GM21717 (cell line): ENCODE data around the gene SOCS3.

Experiments used
- ATAC-seq: cut with Tn5 transposase; IDR thresholded peaks from one replicate; pipeline ENCODE4 v1.9.1; 2021; ENCODE audit warnings: mild to moderate bottlenecking, moderate library complexity; ENCODE audit not compliant: unreplicated experiment

The SOCS3 gene

DNA sequence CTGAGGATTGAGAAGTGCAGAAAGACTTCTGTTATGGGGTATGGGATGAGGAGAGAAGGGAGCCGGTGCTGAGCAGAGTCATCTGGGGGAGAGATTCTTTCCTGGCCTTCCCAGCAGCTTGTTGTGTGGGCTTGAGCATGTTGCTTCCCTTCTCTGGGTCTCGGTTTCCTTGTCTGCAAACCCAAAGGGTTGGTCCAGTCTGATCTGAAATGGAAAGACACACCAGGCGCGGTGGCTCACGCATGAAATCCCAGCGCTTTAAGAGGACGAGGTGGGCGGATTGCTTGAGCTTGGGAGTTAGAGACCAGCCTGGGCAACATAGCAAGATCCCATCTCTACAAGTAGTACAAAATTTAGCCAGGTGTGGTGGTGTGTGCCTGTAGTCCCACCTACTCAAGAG, 6.0 kb downstream of the SOCS3 start:
- no peak for ATAC-seq

DNA sequence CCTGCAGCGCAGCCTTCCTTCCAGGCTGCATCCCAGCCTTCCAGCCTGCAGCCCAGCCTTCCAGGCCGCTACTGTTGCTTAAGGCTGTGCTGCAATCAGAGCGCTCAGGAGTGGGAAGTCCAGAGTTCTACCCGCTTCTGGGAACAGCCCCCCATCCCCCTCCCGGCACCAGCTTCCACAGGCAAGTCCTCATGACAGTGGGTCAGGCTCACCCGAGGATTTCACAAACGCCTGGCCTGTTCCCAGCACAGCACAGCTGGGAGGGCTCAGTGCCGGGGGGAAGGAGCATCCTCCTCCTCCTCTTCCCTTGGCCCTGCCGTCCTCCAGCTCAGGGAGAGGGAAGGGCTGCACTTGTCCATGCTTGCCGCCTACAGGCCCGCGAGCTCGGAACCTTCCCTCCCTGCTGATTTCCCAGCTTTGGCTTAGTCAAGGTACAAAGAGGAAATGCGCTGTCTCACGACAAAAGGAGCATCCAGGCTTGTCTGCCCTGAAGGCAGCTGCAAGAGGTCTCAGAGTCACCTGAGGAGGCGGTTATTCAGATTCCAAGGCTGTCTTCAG, 8.3 kb downstream of the SOCS3 start:
- no peak for ATAC-seq

DNA sequence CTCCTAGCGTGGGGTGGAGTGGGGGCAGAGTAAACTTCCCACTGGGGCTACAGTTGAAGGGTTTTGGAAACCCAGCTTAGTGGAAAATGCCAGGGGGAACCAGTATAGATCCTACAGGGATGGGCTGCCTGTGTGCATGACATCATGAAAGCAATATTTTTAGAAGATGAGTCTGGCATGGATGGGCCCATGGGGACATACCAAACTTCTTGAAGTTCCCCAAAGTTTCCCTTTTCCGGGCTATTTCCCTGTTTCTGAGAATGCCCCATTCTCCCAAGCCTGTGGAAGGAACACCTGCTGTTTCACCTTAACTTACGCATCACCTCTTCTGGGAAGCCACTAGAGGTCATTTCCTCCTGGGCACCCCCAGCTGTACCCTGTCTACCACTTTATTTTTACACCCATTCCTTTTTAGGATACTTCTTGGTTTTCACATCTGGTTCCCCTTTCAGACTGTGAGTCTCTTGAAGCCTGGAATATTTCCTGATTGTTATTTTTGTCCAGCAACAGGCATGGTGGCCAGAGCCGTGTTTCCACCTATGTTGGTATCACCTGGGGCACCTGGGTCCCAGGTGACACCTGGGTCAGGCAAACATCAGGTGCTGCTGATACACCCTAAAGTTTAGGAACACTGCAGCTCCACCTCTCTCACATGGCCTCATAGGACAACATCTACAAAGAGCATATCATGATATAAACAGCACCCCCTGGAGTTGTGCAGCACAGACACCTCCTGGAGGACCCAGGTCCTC, 9.8 kb downstream of the SOCS3 start:
- no peak for ATAC-seq

DNA sequence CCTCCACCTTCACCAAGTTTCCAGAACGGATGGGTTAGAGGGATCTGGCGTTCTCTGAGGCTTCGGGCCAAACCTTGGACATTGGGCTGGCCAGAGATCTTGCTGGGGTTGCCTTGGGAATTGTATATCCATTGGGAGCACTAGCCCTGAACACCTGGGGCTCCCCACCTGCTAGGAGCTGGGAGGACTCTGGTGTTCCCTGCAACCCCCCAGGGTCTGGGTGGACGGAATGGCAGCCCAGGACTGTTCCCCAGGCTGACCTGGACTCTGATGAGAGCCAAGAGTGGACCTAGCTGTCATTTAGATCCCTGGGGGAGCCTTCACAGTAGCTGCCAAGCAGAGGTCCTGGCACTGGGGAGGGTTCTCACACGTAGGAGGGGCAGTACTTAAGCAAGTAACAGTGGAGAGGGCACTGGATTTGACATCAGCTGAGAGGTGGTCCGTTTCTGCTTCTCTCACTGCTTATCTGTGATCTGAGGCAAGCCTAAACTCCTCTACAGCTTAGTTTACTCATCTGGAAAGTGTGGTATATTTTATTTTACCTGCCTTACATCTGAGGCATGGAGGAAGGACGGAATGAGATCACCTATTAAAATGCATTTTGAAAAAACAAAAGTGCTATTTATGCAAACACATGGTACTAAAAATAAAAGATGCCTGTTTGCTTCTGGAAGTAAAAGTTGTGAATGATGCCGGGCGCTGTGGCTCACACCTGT, 11.7 kb downstream of the SOCS3 start:
- ATAC-seq: no peak

DNA sequence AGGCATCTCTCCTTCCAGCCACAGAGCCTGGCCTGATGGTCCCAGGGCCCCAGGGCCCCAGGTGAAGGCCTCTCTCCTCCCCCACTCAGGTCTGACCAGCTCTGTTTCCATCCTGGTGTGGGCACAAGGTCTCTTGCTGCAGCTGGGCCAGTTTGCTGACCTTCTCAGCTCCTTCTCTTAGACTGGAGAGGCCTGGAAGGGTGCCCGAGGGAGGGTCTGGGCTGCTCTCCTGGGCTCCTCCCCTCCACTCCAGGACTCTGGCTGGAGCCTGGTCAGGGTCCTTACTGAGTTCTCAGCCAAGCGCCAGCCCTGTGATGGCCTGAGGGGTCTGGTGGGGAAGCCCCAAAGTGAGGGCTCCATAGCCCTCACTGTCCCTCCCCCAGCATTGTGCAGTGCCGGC, 12.4 kb downstream of the SOCS3 start:
- ATAC-seq: no peak

DNA sequence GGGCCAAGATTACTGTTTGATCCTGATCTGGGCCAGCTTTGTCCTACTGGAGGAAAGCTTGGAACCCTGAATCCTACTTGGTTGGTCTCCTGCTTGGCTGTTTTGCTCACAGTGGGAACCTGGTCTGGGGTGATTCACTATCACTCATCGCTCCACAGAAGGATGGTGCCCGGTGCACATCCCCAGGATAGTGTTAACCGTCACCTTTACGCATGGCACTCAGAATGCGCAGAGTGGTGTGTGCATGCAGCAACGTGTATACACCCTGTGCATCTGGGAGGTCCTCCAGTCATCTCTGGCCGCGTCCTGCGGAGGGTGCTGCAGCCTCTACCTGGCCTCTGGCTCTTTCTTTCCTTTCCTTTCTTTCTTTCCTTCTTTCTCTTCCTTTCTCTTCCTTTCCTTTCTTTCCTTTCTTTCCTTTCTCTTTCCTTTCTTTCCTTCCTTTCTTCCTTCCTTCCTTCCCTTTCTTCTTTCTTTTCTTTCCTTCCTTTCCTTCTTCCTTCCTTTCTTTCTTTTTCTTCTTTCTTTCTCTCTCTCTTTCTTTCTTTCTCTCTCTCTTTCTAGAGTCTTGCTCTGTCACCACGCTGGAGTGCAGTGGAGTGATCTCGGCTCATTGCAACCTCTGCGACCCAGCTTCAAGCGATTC, 13.1 kb downstream of the SOCS3 start:
- no peak for ATAC-seq

DNA sequence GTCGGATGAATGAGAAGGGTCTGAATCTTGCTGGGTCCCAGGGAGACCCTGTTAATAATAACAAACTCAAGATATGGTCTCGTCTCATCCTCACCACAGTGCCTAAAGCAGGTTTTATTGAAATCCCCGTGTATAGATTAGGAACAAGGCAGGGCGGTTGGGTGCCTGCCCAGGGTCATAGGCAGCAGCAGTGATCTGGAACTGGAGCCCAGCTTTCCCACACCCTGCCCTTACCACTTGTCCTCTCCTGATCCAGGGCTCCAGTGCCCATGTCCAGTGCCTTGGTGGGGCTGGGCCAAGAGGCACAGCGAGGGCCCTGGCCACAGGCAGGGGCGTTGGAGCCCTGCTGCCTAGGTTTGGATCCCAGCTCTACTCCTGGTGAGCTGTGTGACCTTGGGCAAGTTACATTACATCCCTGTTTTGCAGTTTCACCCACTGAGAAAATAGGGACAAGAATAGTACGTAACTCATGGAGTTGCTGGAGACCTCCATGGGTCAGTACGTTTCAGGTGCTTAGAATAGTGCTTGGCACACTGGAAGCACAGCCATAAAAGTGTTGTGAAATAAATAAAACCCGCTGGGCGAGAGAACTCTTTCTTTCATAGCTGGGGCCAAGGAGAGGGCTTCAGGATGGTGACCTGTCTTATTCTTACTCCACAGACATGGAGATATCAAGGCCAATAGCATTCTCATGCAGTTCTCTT, 13.9 kb downstream of the SOCS3 start:
- no peak for ATAC-seq

DNA sequence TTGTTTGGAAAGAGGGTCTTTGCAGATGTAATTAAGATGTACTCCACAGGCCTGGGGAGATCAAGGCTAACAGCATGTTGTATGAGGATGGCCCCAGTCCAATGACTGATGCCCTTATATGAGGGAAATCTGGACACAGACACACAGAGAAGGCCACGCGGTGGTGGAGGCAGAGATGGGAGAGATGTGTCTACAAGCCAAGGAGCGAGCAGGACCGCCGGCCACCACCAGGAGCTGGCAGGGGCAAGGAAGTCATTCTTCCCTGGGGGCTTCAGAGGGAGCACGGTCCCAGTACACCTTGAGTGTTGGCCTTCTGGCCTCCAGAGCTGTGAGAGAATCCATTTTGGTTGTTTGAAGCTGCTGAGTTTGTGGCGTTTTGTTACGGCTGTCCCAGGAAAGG, 14.7 kb downstream of the SOCS3 start:
- no peak for ATAC-seq

DNA sequence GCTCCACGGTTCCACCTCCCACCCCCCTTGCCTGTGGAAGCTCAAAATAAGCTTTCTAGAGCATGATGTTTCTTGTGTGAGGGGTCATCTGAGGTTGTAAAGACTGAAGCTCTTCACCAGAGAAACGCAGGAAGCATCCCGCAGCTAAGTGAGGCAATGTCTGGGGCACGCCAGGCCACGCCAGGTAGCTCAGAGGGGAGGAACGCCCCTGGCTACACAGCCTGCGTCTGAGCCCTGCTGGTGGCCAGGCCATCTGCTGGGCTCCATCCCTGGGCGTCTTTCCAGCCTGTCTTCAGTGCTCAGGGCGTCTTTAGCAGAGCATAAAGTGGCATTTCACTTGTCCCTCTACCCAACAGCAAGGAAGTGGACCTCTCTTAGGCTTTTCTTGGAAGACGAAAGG, 15.2 kb downstream of the SOCS3 start:
- no peak for ATAC-seq

DNA sequence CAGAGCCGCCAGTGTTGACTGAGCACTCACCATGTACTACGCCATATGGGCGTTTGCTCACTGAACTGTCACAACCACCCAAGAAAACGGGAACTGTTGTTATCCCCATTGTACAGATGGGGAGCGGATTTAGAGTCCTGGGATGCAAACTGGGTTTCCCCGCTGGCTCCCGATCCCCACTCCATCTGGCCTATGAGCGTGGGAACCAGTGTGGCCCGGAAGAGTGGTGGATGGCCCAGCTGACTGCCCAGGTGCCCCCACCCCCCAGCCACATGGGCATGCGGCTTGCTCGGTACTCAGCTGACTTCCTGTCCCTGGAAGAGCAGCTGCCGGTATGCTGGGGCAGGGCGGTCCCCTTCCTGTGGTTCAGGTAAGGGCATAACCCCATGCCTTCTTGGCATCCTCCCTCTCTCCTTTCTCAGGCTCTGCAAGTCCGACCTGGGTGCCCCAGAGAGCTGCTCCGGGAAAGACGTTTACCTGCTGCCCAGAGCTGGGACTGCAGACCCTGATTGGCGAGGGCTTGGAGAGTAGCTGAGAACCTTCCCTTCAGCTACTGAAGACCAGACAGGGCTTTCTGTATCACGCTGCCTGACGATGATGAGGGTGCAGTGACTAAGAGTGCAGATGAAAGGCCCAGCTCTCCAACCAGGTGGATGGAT, 16.2 kb downstream of the SOCS3 start:
- peak; percentile 37 for ATAC-seq

DNA sequence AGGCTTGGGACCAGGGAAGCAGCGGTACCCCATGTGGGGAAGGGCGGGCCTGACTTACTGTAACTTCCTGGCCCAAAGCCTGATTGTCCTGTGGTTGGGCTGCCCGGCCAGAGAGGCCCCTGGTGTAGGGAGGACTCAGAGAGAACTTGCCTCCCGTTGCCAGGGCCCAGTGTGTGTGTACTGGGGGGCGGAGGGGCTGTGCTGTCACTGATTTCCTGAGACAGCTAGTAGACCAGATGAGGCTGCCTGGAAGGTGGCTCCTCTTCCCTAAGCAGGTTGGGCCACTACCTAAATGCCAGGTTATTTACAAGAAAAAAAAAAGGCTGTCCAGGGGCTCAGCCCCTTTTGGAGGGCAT, 16.7 kb downstream of the SOCS3 start:
- ATAC-seq: no peak

DNA sequence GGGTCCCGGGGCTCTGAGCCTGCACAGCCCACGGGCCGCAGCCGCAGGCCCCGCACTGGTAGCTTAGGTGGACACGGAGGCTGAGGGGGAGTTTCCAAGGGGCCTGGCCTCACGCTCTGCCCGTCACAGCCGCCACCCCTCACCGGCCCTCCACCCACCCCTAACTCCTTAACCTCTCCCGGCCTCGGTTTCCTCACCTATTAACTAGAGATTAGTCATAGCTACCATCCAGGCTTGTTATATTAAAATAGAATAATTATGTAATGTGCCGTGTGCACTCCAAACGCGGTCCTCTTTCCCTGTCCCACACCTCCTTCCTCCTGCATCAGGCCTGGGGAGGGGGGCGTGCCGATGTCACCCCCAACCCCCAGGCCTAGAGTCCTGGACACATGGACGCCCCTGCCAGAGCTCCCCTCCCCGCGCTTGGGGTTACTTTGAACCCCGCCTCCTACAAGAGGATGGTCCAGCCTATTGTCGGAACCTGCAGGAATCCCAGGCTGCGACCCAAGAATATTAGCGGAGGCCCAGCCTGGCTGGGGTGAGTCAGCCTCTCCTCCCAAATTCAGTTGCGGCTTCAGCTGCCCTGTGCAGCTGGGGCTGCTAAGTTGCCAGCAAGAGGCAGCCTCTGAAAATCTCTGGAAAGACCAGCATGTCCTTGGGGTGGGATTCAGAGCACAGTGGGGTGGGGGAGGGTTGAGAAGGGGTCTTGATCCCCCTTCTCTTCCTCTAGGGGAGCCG, 17.3 kb downstream of the SOCS3 start:
- no peak for ATAC-seq

DNA sequence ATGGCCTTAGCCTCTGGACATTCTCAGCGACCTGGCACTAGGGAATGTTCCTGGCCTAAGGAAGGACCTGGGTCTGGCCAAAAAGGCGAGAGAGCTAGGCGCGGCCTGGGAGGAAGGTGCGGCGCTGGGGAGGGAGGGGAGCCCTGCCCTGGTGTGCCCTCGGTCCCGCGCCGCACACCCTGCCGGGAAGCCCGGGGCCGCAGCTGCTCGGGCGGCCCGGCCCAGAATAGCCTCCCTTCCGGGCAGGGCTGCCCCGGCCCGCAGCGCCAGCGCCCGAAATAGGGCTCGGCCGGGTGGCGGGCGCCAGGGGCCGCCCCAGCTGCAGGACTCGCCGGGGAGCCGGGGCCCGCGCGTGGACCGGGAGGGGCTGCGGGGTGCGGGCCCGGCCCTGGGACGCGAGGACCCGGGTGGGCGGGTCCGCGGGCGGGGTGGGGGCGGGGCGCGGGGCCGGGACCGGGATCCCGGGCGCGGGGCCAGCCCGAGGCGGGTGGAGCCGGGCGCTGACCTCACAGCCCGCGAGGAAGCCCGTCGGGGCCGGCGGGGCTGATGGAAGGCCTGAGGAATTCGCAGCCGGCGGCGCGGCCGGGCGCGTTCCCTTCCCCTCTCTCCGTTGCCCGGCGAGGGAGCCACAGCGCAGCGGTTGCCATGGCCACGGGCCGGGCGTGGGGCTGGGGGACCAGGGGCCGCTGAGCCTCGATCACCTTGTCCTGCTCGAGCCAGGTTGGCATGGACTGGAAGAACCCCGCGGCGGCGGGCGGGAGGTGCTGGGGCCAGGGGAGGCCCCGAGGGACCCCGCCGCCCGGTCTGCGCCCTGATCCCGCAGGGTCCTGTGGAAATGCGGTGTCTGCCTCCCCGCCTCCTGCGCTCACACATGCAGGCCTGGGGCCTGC, 18.1 kb downstream of the SOCS3 start:
- no peak for ATAC-seq

DNA sequence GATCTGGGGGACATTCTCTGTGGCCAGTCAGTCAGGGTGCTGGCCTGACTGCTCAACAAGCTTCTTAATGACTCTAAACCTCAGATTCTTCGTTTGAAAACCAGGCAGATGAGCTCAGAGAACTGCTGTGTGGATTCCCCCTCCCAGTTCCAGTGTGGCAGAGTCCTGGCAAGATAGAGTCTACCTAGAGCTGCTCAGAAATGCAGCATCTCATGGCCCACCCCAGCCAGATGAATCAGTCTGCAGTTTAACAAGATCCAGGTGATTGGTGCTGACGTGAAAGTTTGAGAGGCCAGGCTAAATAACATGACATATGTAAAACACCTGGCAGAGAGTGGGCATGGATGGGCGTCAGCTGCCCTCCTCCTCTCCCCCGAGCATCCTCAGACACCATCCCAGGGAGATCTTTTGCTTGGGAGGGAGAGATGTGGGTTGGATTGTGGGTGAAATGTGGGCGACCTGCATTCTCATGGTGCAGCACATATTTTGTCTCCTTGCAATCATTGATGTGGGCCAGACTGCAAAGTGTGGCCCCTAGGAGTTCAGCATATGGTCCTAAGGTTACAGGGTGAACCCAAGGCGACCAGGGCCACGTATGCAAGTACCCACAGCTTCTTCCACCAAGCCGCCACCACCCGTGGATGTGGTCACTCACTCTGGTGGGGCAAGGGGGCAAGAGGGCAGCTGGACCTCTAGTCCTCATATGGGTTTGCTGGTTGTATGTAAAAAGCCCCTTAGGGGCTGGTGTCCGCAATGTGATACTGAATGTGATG, 19.5 kb downstream of the SOCS3 start:
- no peak for ATAC-seq

DNA sequence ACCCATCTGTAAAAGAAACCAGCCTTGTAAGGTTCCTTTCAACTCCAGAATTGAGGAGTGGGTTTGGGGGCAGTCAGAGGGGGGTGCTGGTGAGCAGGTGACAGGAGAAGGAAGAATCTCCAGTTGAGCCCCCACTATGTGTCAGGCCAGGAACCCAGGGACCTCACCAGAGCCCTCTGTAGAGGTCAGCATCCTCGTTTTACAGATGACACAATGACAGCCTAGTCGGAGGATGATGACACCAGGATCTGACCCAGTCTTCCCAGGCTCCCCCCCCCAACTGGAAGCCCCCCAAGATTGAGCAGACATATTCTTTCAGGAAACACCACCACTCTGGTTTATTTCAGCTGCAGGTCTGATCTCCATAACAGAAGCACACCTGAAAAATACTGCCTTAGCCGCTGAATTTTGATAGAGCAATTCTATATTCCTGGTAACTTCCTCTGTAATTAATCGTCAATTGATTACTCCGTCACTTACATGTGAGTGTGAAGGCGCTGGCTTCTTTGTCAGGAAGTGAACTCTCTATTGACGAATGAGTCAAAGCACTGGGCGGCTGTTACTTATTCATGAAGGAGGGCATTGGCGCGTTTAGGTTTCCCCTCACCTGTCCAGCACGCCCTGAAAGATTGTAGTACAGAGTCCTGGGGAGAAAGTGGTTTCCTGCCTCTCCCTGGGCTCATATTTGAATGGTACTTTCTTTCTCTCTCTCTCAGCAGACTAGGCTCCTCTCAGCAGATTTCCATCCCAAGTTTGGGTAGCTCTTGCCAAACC, 21.2 kb downstream of the SOCS3 start:
- ATAC-seq: no peak

DNA sequence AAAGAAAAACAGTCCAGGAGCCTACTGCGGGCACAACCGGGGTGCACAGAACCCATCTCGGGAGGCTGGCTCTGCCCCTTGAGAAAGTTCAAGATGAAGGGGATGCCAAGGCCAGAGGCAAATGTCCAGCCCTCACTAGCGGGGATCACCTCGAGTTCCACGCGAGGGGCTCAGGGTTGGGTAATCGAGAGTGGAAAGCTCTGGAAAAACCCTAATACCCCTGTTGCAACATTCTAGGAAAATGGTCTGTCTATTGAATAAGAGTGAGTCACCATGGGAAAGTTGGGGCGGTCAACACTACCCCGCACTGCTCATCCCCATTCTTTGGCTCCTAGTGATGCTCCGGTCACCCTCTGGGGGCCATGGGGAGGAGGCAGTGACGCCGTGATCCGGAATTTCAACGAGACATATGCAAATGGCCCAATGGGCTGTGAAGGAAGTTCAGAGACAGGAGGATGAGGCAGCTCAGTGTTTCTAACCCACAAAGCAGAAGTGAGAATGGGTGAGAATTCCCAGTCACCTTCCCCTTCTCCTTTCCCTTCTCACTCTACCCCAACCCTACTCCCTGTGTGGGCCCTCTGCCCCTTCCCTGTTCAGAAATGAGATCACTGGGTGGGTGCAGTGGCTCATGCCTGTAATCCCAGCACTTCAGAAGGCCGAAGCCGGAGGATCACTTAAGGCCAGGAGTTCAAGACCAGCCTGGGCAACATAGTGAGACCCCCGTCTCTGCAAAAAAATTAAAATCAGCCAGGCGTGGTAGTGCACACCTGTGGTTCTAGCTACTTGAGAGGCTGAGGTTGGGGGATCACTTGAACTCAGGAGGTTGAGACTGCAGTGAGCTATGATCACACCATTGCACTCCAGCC, 22.4 kb downstream of the SOCS3 start:
- ATAC-seq: peak; percentile 48

DNA sequence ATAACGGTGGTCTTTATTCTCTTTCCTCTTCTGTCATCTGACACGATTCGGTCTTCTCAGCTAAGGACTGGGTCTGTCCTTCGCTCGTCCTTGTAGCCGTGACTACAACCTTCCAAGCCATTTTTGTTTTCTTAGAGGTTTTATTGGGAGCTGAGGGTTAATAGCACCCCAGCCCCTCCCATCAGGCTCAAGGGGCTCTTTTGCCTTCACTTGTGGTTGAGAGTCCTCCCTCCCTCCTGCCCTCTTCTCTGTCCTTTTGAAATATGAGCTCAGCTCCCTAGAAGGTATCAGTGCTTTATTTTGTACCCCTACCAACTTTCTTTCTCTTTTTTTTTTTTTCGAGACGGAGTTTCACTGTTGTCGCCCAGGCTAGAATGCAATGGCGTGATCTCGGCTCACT, 24.7 kb downstream of the SOCS3 start:
- ATAC-seq: no peak
